ENCODE results near the gene EPN2. TPM values are rescaled to one million over a fixed set of nuclear protein-coding genes. Genes with fewer than 3 reads are reported as not detected.

EPN2 gene
- total RNA-seq, 1 donor from 2014 or later: 7.5 TPM

GRCh38 chr17:19363460-19364035, 126.4 kb downstream of the EPN2 start:
- DNase-seq (ENCODE audit: low read depth): no peak

DNA sequence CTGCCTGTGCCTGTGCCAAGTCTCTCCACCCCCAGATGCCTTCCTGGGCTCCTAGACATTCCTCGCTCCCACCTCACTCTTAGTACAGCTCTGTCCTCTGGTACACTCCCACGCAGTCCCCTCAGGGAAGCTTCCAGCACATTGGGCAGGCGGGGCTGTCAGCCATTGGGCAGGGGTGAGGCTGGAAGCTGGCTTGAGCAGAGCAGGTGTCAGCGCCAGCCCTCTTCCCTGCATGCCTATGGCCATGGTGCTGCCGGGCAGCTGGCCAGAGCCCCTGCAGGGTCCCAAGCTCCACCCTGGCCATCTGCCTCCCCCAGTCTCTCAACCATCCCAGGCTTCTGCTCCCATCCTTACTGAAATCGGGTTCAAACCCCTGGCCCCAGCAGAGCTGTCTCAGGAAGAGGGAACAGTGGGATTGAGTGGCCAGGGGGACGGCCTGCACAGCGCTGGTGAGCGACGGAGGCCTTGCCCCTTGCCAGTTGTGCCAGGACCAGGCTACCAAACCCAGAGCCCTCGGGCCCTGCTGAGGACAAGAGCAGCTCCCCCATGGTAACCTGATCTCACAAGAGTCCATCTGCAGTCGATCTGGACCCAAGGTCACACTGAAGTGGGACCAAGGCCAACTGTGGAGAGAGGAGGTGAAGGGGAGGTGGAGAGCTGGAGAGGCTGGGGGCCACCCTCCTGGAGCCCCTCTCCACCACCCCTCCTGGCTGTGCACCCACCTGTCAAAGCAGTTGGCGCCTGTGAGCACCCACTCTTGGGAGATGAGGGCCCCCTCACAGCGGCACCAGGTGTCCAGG, 127.7 kb downstream of the EPN2 start:
- DNase-seq (ENCODE audit: low read depth): no peak

DNA sequence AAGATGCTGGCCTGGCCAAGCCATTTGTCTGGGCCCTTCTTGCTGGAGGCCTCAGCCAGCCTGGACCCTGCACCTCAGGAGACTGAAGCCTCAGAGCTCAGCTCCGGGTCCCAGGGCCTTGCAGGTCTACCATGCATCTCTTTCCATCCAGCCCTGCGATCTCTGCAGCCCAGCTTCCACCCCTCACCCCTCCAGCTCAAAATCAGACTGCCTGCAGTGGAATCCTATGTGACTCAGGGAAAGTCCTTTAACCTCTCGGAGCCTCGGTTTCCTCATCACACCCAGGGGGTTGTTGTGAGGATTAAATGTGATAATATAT, 128.3 kb downstream of the EPN2 start:
- DNase-seq (ENCODE audit: low read depth): no peak

- DNase-seq (ENCODE audit: low read depth): no peak
Measured at GRCh38 chr17:19365833-19366636, 128.9 kb downstream of the EPN2 start.

DNA sequence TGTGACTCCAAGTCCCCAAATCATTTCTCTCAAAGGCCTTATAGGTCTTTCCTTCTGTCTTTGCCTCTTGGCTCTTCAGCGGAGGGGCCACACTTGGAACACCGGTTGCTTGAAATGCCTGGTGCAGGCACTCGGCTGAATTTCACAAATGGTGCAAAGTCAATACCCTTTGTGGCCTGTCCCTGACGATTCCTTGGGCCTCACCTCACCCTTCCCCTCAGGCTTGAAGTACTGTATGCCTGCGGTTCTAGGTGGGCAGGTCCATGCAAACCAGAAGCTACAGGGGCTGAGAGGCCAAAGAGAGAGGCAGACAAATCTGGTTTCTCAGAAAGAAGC, 129.4 kb downstream of the EPN2 start:
- no peak for DNase-seq (ENCODE audit: low read depth)

DNA sequence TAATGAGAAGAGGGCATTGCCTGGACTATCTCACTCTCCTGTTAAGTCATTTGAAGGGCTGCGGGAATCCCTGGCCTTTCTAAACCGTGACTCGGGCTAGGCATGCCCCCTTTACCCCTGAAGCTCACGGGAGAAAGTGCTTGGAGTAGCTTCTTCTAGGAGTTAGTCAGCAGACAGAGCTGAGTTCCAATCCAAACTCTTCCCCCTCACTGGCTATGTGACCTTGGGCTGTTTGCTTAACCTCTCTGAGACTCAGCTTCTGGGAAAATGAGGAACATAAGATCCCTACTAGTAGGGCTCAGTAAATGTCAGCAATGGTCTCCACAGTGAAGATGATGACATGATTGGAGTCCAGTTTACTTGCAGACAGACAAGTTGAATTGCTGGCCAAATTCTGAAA, 131.1 kb downstream of the EPN2 start:
- DNase-seq (ENCODE audit: low read depth): no peak

DNA sequence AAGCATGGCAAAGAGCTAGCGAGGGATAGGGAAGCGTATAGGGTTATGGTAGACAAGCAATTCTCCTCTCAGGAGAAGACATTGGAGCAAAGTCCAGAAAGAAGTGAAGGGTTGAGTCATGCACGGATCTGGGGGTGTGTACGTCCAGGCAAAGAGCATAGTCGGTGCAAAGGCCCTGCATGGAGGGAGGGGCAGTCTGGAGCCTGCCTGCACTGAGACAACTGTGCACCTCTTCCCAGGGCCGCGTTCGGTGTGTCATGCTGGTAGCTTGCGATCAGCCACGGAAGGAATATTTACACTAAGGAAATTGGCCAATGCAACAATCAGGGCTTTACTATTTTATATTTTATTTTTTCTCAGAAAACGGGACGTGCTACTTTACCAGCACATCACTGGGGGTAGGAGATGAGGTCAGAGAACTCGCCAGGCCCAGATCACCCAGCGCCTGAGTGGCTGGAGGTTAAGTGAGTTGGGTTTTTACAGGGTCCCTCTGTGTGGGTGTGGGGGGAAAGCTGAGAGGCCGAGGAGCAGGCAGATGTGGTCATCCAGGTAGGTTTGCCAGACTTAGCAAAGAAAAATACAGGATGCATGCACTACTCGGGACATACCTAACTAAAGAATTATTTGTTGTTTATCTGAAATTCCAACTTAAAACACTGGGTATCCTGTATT, 132.1 kb downstream of the EPN2 start:
- DNase-seq (ENCODE audit: low read depth): no peak

DNA sequence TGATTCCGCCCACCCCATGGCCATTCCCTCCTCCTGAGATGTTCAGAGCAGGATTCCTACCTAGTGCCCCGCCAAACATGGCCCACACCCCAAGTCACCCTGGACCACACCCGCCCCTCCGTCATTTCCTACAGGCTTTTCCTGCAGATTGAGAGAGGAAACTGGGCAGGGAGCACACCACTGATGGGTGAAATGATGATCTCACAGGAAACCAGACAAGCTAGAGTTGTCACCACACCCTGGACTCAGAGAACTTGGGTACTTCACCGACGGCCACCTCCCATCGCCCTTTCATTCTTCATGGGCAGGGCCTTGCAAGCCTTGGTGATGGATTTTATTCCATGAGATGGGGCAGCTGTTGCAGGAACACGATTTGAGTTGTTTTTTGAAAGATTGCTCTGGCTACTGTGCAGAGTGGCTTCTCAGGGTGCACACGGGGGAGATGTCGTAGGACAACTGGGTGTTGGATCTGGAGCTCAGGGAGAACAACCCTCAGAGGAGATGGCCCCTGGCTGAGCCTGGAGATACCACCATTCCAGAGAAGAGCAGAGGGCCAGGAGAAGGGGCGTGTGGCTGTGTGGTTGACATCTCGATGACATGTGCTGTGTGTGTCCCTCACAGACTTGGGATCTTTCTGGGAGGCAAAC, 132.8 kb downstream of the EPN2 start:
- no peak for DNase-seq (ENCODE audit: low read depth)

- peak; percentile 98 for DNase-seq (ENCODE audit: low read depth)
Measured at GRCh38 chr17:19370493-19370960, 133.4 kb downstream of the EPN2 start.

DNA sequence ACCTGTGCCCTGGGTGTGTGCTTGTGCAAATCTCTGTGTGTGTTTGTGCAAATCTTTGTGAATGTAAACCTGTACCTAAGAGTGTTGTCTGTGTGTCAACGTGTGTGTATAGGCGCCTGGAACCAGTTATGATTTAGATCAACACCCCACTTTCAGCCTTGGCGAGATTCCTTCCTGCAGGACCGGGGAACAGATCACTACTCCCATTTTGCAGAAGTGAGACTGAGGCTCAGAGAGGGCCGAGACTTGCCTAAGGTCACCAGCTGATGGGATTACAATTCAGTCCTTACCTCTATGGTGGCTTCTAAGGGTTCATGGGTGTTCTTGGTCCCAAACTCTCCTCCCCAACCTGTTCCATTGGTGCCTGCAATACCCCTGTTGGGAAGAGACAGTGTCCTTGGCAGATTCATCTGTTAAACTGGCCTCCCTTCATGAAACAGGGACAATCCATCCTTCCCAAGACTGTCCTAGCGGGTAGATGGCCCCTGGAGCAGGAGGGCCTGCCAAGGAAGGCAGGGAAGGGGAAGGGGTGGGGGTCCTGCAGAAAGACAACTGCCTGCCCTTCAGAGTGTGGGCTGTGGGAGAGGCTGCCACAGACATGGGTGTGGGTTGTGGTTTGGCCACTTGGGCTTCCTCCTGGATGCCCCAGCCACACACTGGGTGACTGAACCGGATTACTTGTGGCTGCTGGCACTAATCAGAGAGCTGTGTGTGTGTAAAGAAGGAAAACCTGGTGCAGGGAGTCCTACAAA, 134.3 kb downstream of the EPN2 start:
- DNase-seq (ENCODE audit: low read depth): peak; percentile 86

DNA sequence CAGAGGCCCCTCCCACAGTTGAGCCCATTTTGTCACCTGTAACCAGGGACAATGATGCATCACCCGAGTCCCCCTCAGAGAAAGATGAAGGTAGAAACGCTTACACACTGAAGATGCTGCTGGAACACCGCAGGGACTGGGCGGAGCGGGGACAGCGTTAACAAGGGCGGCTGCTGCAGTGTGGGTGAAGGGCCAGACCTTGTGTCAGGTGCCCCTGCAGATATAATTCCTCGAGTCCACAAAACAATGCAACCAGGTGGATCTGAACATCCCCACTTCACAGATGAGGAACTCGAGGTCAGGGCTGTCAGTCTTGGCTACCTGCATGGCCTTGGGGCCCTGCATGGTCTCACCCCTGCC, 134.8 kb downstream of the EPN2 start:
- no peak for DNase-seq (ENCODE audit: low read depth)

DNA sequence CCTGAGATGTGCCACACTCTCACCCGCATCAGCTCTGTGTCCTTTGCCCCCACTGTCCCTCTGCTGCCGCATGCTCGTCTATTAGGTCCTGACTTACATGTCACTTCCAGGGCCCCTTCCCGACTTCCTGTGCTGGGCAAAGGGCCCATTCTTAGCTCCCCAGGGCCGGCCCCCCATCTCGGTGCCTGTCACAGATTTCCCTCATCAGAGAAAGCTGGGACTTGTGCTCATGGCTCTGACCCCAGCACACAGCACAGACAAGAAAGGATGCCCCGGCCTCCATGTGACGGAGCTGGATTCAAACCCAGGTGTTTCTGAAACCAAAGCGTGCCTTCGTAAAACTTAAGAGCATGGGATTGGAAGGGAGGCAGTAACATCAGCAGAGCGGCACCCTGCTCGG, 135.3 kb downstream of the EPN2 start:
- DNase-seq (ENCODE audit: low read depth): no peak

GRCh38 chr17:19372866-19373504, 135.8 kb downstream of the EPN2 start:
- no peak for DNase-seq (ENCODE audit: low read depth)

DNA sequence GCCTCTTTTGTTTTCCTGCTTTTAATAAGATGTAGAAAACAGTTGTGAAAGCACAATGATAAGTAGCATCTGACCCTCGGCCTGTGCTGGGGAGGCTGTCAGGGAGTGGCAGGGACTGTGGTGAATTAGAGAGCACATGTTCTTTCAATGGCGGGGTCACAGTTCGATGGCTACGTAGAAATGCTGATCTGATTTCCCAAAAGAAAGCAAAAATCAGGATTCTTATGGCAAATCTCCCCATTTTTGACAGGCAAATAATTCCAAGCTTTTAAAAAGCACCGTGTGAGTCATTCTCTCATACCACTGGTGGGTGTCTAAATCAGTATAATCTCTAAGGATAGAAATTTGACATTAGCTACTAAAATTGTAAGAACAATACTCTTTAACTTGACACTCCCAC, 137.0 kb downstream of the EPN2 start:
- no peak for DNase-seq (ENCODE audit: low read depth)

- no peak for DNase-seq (ENCODE audit: low read depth)
Measured at GRCh38 chr17:19375732-19376131, 138.6 kb downstream of the EPN2 start.

DNA sequence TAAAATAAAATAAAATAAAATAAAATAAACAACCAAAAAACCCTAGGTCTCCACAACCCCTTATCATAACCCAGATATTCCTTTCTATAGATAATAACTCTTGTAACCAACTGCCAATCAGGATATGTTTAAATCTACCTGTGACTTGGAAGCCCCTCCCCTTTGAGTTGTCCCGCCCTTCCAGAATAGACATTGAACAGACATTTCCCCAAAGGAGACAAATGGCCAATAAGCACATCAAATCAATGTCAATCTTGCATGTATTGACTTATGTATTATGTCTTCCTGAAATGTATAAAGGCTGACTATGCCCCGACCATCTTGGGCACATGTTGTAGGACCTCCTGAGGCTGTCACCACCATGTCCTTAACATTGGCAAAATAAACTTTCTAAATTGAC, 139.6 kb downstream of the EPN2 start:
- DNase-seq (ENCODE audit: low read depth): no peak

- peak; percentile 99 for DNase-seq (ENCODE audit: low read depth)
Measured at GRCh38 chr17:19377602-19378415, 140.6 kb downstream of the EPN2 start.

GRCh38 chr17:19378416-19379360, 141.5 kb downstream of the EPN2 start, which contains the start of gene MAPK7:
TSS of gene MAPK7 (plus strand) at chr17:19378498. CDS start at chr17:19378901, 403 bp downstream.
- no peak for DNase-seq (ENCODE audit: low read depth)

Data from myocyte (in vitro differentiated cells).